CD4-positive, alpha-beta T cell treated with Interleukin-2 at 100 ng/mL for 4 hours (primary cell): ENCODE measurements around the gene TGFBI.

Experiments
- DNase-seq: peaks from one replicate; pipeline ENCODE4 v3.0.0-alpha.2; 2020; ENCODE audit warnings: low spot score

Gene TGFBI

GRCh38 chr5:136094189-136094912, 65.6 kb downstream of the TGFBI start:
- DNase-seq = no peak

GRCh38 chr5:136094913-136095641, 66.3 kb downstream of the TGFBI start:
- DNase-seq = no peak

- DNase-seq = no peak
Observed at GRCh38 chr5:136098176-136098575, 69.4 kb downstream of the TGFBI start.

GRCh38 chr5:136099870-136100269, 71.1 kb downstream of the TGFBI start:
- no peak for DNase-seq

GRCh38 chr5:136101884-136102283, 73.1 kb downstream of the TGFBI start:
- DNase-seq = no peak

- no peak for DNase-seq
Observed at GRCh38 chr5:136103118-136103517, 74.3 kb downstream of the TGFBI start.

GRCh38 chr5:136104306-136104965, 75.6 kb downstream of the TGFBI start:
- DNase-seq = no peak

- DNase-seq = no peak
Observed at GRCh38 chr5:136106351-136107031, 77.7 kb downstream of the TGFBI start.

- DNase-seq = no peak
Observed at GRCh38 chr5:136108180-136108611, 79.4 kb downstream of the TGFBI start.

GRCh38 chr5:136108766-136109165, 80.0 kb downstream of the TGFBI start:
- no peak for DNase-seq

GRCh38 chr5:136109453-136110135, 80.8 kb downstream of the TGFBI start:
- DNase-seq = no peak
